ENCODE data around the gene CGREF1.

CGREF1 gene, protein sequence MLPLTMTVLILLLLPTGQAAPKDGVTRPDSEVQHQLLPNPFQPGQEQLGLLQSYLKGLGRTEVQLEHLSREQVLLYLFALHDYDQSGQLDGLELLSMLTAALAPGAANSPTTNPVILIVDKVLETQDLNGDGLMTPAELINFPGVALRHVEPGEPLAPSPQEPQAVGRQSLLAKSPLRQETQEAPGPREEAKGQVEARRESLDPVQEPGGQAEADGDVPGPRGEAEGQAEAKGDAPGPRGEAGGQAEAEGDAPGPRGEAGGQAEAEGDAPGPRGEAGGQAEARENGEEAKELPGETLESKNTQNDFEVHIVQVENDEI

DNA sequence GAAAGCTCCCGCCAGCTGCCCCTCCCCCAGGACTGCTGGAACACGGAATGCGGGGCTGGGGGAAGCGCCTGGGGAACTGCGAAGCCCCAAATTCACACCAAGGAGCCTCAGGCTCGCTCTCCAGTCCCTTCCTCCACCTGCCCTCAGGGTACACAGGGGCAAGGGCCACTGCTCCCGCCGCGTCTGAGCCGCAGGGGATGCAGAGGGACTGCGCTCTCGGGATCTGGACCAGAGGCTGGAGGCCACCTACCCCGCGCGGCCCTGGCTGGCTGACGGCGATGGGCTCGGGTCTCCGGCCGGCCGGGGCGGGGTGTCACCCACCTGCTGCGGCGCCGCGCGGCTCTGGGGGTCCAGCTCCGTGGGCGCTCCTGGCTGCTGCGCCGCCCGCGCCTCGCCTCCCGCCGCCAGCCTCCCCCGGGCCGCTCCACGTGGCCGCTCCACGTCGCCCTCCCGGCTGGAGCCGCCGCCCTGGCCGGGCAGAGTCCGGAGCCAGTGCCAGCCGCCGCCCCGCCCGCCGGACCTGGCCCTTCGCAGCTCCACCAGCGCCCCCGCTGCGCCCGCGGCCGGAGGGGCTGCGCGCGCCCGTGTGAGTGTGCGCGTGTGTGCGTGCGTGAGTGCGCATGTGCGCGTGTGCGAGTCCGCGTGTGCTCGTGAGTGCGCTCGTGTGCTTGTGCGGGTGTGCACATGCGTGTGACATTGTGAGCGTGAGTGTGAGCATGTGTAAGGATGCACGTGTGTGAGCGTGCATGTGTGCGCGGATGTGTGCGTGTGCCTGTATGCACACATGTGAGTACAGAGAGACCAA lies at the start of gene CGREF1:
Gene CGREF1 (minus strand): TSS at position 604 of the 805 bp plus-strand sequence. CDS start 14,762 bp downstream, outside the sequence.
- DNase-seq = no peak

DNA sequence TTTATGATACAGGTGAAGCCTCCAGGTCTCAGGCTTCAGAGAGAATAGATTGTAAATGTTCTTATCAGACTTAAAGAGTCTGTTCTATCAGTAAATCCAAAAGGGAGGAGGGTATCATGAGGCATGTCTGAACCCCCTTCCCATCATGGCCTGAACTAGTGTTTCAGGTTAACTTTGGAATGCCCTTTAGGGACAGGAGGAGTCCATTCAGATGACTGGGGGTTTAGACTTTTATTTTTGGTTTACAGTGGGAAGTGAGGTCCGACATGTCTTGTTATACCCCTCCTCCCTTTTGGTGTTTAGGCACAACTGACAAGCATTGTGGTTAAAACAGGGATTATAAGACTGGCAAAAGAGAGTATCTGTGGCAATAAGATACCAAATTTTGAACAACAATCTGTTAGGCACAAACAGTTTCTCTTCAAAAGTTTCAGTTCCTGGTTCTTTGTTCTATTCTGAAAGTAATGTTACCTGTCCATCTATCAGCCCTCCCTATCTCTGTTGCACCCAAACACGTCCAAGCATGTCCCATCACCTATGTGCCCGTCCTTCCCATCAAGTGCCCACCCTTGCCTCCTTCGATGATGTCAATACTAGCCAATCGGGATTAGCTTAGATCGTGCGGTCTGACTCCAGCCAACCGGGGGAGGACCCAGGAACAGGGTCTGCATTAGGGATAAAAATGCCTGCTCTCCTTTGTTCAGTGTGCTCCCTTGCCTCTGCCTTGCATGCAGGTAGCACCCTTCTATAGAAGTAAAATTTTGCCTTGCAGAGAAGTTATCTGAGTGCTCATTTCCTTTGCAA lies 46.2 kb upstream of the CGREF1 start:
- DNase-seq = no peak

DNA sequence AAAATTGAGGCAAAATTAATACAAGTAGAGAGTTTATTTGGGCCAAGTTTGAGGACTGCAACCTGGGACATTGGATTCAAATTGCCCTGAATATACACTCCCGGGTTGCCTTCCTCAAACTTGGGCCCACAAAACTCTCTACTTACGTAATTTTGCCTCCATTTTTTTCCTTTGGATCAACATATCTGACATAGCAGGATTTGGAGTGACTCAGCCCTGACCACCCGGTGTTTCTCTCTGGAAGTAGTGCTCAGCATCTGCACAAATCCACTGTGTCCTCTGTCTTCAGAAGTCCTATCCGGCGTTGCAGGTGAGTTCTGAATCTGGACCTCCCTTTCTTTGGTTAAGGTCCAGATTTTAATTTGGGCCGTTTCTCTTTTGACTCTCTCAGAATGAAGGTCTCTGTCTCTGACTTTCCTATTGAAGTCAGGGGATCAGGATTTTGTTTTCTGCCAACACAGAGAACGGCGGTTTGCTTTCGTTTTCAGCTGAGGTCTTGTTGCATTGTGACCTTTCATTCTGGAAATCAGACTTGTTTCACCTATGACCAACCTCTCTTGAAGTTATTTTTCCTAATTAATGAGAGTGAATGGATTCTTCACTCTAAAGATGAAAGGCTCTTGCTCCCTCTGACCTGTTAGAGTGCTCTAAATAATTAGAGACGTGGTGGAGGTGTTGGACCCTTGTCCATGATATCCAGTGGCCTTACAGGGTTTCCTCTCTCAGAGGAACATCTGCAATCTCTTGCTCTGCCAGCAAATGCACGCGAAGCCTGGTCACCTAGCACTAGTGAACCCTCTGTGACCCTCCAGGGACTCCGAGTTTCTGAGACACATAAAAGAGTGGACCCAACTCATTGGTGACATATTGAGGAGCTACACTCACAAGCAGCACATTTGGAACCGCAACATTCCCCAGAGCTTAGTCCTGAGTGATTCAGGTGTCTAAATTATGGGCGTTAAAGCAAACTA lies 43.5 kb upstream of the CGREF1 start:
- DNase-seq = no peak

DNA sequence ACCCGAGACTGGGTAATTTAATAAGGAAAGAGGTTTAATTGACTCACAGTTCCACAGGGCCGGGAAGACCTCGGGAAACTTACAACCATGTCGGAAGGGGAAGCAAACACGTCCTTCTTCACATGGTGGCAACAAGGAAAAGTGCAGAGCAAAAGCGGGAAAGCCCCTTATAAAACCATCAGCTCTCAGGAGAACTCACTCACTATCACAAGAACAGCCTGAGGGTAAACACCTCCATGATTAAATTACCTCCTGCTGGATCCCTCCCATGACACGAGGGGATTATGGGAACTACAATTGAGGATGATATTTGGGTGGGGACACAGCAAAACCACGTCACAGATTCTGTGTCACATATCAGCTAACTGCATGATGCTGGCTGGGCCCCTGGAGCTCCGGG lies 41.3 kb upstream of the CGREF1 start:
- no peak for DNase-seq

DNA sequence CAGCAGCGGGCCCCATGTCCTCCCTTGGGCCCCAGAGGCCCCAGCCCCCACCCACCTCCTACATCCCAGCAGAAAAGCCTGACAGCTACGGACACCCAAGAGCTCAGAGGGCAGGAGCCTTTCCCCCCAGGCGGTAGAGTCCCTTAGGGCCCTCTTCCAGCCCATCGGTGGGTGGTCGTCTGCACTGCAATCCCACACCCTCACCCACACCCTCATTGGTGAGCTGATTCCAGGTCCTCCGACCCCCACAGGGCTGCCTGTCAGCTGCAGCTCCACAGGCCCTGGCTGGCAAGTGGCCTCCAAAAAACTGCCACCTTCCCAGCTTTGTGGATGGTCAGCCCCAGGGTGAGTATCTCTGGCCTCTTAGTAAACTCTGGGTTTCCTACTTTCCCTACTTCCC lies 40.3 kb upstream of the CGREF1 start:
- DNase-seq = no peak

DNA sequence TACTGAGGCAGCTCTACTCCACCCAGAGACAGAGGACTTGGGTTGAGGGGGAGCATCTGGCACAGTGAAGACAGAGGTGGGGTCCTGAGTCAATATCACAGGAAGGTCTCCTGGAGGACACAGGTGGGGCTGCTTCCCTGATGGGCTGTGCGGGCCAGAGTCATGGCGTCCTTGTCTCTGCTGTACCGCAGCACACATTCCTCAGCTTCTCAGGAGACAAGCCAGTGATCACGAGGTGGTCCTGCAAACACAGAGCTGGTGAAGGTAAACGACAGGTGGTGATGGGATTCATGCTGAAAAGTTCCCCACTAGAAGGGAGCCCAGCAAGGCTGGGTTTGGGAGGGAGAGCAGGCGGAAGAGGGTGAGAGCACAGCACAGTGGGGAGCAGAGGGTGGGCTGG lies 39.5 kb upstream of the CGREF1 start:
- DNase-seq = no peak

DNA sequence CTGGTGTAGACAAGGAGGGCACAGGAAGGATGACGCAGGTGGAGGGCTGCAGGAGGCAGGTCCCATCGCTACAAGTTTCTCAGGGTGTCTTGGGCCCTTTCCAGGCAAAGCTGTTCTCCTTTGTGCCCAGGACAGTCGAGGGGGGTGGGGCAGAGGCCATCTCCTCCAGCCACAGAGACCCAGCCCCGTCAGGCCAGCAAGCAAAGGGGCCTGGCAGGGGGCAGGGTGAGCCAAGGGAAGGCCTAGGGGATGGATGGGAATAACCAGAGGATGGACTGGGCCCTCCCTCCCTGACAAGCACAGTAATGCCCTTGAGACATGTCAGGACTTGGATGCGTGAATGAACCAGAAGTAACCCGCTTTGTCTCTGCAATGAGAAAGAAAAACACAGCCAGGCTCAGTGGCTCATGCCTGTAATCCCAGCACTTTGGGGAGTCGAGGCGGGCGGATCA lies 36.2 kb upstream of the CGREF1 start:
- DNase-seq = no peak

DNA sequence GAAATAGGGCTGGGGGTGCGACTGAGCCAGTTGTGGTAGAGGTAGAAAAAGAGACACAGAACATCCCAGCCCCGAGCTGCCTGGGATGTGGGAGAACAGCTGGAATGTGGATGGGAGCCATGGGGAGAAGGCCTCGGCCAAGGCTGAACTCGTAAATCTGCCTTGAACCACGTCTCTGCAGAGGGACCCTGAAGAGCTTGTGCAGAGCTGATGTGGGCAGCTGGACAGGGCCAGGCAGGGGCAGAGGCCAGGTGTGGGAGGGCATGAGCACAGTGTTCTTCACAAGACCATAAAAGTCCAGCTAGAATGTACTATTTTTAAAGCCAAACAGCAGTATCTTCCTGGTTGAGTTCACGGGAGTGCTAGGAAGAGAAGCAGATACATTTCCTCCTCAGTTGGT lies 35.6 kb upstream of the CGREF1 start:
- no peak for DNase-seq

DNA sequence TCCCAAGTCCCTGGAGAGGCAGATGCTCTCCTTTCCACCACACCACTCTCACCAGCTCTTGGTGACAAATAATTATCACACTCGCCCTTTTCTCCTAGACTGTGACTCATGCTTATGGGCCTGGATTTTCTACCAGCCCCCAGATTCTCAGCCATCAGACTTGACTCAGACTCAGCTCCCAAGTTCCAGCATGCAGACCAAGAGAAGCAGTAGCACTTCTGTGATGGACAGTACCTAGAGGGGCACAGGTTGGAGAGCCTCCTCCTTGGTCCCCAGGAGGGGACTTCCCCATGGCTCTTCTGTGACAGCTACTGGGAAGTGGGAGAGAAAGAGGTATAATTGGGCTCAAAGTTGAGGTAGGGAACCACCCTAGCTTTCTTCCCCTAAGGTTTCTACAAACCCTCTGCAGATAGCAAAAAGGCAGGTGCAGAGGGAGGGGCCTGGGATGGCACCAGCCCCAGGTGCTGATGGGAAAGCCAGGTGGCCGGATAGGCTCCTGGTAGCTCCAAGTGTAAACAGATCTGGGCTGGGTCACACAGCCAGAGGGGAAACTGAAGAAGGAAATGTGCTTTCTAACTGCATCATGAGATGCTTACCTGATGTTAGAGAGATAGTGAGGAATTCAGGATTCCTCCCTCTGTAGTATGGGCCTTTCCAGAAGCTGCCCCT lies 34.0 kb upstream of the CGREF1 start:
- DNase-seq = no peak

DNA sequence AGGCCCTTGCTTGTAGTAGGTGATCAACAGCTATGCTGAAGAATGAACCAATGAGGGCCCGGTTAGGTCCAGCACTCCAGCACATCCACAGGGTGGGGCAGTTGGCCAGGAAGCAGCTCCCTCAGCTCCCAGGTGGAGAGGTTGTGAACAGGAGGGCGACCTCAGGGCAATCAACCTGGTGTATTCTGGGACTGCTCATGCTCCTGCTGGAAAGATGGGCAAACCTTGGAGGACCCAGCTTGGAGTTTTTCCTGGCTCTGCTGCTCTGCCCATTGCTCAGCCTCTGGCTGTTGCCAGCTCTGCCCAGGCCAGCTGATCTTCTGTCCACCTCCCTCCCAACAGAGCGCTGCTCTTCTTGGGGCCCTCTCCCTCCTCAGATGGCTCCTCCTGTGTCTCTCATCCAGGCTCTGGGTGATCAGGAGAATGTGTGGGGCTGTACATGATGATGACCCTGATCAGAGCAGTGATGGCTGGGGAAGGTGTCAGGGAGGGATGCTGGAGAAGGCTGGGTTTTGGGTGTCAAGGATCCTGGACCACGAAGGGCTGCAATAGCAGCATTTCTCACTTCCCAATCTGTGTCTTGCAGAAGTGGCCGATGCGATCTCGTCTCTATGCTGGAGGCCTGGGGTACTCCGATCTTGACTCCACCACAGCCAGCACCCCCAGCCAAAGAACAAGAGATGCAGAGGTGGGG lies 33.3 kb upstream of the CGREF1 start:
- no peak for DNase-seq

DNA sequence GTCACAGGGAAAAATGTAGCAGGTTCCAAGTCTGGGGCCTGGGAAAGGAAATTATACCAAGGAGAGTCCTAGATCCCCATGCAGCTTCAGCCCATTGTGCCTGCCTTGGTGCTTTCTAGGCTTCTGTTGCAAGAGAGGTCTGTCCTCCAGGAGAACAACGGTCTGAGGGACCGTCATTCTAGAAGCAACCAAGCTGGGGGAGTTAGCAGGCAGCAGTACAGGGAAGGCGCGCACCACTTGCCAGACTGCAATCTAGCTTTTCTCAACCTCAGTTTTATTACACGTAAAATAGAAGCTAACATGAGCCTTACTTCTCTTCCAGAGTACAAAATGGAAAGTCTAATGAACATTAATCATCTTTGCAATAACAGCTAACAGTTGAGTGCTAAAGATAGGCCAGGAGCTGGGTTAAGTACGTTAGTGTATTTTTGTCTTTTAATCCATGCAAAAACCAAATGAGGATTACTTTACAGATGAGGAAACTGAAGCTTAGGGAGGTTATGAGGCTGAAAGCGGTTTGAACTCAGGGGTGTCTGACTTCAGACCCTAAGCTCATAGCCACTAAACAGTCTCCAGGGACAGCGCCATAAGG lies 31.8 kb upstream of the CGREF1 start:
- DNase-seq = no peak

DNA sequence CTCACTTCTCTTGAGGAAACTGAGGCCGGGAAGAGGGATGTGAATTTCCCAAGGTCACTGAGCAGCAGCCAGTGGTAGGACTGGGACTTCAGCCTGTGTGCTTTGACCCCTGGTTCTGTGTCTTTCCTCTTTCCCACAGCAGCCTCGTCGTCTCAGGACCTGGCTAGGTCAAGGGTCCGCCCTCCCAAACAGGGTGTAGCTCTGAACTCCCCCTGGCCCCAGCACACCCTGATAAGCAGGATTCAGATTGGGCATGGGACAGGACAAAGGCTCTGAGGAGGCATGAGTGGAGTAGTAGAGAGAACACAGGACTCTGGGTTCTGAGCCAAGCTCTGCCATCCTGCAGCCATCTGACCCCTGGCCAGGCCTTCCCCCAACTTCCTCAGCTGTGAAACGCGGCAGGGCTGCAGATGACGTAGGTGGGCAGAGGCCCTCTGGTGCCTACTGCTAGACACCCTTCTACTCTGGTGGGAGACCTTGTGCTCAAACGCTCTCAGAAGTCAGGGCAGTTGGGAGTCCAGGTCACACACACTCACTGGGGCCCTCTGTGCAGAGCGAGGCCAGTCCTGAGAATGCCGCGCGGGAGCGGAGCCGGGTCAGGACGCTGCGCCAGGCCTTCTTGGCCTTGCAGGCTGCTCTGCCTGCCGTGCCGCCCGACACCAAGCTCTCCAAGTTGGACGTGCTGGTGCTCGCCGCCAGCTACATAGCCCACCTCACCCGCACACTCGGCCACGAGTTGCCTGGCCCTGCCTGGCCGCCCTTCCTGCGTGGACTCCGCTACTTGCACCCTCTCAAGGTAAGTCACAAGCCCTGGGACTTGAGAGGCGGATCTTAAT lies 30.9 kb upstream of the CGREF1 start:
- DNase-seq = no peak

DNA sequence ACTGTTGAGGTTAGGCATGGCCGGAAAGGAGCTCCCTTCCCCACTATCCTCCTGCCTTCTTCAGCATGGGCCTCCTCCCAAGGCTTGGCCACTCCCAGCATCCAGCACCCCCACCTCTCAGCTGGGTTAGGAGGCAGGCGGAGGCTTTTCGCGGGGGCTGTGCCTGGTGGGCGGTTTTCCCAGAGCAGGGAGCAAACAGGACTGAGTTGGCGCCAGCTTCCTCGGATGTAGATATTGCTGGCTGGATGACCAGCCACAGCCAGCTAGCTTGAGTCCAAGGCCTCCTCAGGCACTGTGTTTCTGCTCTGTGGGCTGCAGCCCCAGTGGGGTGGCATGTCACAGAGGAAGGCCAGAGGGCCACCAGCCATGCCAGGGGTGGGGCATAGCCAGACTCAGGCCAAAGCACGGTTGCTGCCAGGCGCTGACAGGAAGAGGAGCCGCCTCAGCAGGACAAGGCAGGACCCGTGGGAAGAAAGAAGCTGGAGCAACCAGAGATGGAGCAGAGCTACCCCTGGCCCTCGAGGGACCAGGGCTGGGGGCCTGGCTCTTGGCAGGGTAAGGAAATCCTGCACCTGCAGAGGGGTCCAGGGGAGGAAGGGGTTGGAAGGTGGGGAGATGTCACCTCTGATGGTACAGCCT lies 30.0 kb upstream of the CGREF1 start, which contains the start of gene TCF23:
Gene TCF23 (plus strand): TSS at position 204 of the 639 bp plus-strand sequence. CDS start 130 bp downstream, at position 334.
- DNase-seq = no peak

DNA sequence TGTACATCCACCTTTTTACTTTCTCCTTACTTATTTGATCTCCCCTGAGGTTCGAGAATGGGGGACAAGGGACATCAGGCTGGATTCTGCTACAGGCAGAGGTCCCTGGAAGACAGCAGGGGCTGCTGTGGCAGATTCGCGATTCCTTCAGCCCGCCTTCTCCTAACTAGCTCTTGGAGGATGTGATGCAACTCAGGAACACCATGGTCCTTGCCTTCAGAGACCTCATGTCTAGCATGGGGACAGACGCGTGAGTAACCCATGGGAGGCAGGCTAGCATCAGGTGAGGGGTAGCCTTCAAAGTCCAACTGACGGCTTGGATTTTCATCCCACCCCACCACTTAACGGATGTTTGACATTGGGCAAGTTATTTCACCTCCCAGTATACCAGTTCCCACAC lies 29.0 kb upstream of the CGREF1 start:
- DNase-seq = no peak

DNA sequence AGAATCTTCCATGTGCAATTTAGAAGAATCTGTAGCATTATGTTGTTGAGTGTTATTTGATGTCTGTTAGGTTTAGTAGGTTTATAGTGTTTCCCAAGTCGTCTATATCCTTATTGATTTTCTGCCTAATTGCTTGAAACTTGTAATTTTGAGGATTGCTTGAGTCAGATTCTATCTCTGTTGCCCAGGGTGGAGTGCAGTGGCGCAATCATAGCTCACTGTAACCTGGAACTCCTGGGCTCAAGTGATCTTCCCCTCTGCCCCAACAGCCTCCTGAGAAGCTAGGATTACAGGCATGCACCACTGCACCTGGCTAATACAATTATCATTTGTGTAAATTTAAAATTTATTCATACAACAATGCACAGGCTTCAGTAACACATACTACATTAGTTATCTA lies 26.8 kb upstream of the CGREF1 start:
- no peak for DNase-seq

DNA sequence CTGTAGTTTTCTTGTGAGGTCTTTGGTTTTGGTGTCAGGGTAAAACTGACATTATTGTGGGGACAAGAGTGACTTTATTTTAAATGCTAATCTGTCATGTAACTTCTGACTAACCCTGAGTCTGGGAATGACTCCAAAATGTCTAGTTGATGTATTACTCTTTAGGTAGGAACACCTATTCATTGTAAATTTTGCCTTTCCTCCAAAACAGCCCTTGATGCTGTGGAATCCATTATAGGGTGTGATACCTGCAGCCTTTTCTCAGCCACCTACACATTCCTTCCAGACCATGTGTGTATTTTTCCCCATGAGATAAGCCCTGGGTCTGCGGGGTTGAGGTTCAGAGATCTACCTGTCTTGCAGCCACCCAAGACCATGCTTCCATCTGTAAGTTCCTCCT lies 24.4 kb upstream of the CGREF1 start:
- DNase-seq = no peak

DNA sequence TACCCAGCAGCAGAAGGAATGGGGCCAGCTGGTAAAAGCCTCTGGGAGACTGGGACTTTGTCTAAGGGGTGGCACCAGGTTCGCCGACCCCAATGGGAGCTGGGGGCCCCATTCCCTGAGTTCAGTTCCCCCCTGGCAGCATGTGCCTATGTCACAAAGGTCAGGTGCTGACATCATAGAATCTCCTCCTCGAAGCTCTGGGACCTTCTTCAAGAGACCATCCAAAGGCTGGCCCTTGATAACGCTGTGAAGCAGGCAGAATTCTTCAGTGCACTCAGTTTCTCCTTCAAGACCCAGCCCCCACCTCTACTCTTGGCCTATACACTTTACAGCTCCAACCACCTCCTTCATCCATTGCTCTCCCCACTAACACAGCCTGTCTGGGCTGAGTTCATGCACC lies 20.4 kb upstream of the CGREF1 start, which contains the start of gene PRR30:
Gene PRR30 (minus strand): TSS at position 101 of the 400 bp plus-strand sequence. CDS start 1,081 bp downstream, outside the sequence.
- no peak for DNase-seq

DNA sequence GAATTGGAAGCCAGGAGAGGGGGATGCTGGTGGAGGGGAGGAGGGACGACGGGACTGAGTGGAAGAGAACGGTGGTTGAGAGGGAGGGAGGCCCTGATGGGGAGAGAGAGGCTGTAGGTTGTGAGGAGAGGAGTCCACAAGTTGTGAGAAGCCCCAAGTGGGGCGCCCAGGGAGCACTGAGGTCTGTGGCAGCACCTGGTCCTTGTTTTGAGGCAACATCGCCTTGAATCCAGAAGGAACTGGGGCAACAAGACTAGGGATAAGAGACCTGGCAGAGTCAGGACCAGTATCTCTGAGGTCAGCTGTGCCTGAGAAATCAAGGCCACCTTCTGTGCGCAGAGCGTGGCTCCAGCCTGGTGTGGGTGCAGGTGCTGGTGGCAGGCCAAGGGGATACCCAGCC lies 19.2 kb upstream of the CGREF1 start:
- no peak for DNase-seq

All from kidney glomerular epithelial cell (primary cell).